OCI-LY1 (cell line): Measurements from ENCODE around the gene STK38L.

Experiments
- CTCF ChIP-seq: fragments of 200-600 bp; sonication (generic), shearing (Covaris generic); IDR thresholded peaks from 2 replicates; pipeline ENCODE4 v1.5.1; 2017; ENCODE audit warnings: mild to moderate bottlenecking, antibody characterized with exemption, low read length, moderate library complexity, mixed read lengths
- EZH2 ChIP-seq: fragments of 200-600 bp; sonication (generic), shearing (Covaris generic); IDR thresholded peaks from 2 replicates; pipeline ENCODE4 v1.8.0; 2017; ENCODE audit warnings: borderline replicate concordance, mixed run types, mild to moderate bottlenecking, antibody characterized with exemption, low read length, moderate library complexity, mixed read lengths

GRCh38 chr12:27246774-27247173 lies 2.7 kb downstream of the STK38L start:
- TF ChIP-seq CTCF (no peak), EZH2 (no peak)
